ENCODE measurements around the gene SMG6.

The SMG6 gene

GRCh38 chr17:2179615-2180295, 123.8 kb downstream of the SMG6 start:
- TF ChIP-seq CTCF (conservative IDR thresholded peaks at IDR 0.05) = no peak
- peak overlapping the region; percentile 40; the same call in 1 of the 2 replicates for H3K27ac ChIP-seq

- no peak for TF ChIP-seq CTCF (conservative IDR thresholded peaks at IDR 0.05)
- peak overlapping the region; percentile 40; the same call in 1 of the 2 replicates for H3K27ac ChIP-seq
Observed at GRCh38 chr17:2178798-2179501, 124.6 kb downstream of the SMG6 start.

- H3K27ac ChIP-seq = peak overlapping the region; percentile 56
- TF ChIP-seq CTCF (conservative IDR thresholded peaks at IDR 0.05) = no peak
Observed at GRCh38 chr17:2177235-2177811, 126.3 kb downstream of the SMG6 start.

GRCh38 chr17:2176499-2177169, 127.0 kb downstream of the SMG6 start:
- no peak for TF ChIP-seq CTCF (conservative IDR thresholded peaks at IDR 0.05)
- peak overlapping the region; percentile 56 for H3K27ac ChIP-seq

GRCh38 chr17:2175294-2175628, 128.3 kb downstream of the SMG6 start:
- H3K27ac ChIP-seq = peak overlapping the region; percentile 85

GRCh38 chr17:2174468-2175293, 128.9 kb downstream of the SMG6 start:
- TF ChIP-seq CTCF (conservative IDR thresholded peaks at IDR 0.05) = 0 out of 2 replicates have a peak, but pooled peaks have one; percentile 9
- peak overlapping the region; percentile 85 for H3K27ac ChIP-seq

More at GRCh38 chr17:2175294-2175628, 128.3 kb downstream of the SMG6 start:
- TF ChIP-seq CTCF (conservative IDR thresholded peaks at IDR 0.05) = no peak
